ENCODE measurements around the gene TSPO.

DNA sequence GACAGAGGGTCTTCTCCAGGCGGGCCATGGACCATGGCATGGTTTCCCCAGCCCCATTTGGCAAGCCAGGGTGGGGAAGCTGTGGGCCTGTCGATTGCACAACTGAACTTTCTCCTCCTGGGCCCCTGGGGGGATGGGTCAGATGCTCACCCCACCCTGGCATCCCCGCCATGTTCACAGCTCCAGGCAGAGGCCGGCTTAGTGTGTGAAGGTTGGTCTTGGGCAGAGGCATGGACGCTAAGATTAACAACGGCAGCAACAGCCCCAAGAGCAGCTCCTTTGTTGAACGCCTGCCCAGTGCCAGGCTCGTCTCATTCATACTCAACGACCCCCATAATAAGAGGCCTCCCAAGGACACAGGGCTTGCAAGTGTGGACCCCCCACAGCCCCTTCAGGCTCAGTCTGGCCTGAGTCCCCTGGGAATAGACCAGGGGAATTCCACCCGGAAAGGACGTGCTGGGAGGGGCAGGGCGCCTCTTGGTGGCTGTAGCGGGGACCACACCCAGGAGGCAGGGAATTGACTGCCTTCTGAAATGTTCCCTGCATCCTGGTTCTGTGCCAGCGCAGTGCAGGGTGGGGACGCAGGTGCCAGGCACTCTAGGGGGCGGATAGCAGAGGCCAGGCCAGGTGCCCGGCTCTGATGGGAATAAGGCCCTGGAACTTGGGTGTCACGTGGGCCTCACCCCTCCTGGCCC, 8.3 kb downstream of the TSPO start:
- TF ChIP-seq CTCF (IDR thresholded peaks at IDR 0.05; ENCODE audit: control extremely low read depth in 1 of 3, insufficient read depth in 1 of 3, low read depth in 1 of 3, low read length in 3 of 3): peak; percentile 74 to 91 (median 84)
- no peak for TF ChIP-seq ASH2L (IDR thresholded peaks at IDR 0.05; ENCODE audit: low read length)
- TF ChIP-seq RFX5 (IDR thresholded peaks at IDR 0.05; ENCODE audit: borderline replicate concordance, low read depth, low read length): no peak
- TF ChIP-seq POLR2AphosphoS5 (IDR thresholded peaks at IDR 0.05; ENCODE audit: low read depth, low read length): no peak
- no peak for TF ChIP-seq SRF (IDR thresholded peaks at IDR 0.05; ENCODE audit: low read depth, low read length)
- TF ChIP-seq, protein P1, sequence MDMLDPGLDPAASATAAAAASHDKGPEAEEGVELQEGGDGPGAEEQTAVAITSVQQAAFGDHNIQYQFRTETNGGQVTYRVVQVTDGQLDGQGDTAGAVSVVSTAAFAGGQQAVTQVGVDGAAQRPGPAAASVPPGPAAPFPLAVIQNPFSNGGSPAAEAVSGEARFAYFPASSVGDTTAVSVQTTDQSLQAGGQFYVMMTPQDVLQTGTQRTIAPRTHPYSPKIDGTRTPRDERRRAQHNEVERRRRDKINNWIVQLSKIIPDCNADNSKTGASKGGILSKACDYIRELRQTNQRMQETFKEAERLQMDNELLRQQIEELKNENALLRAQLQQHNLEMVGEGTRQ (IDR thresholded peaks at IDR 0.05; ENCODE audit: low read length): no peak
- no peak for TF ChIP-seq PHF8 (conservative IDR thresholded peaks at IDR 0.05; ENCODE audit: low read depth, low read length)
- TF ChIP-seq SIX5 (IDR thresholded peaks at IDR 0.05; ENCODE audit: low read depth, low read length): no peak
- no peak for TF ChIP-seq POLR2A (IDR thresholded peaks at IDR 0.05; ENCODE audit: control extremely low read depth in 1 of 2, low read depth in 2 of 2, low read length in 2 of 2)

Data from H1 (cell line).